AG04449 (cell line): ENCODE data around the gene ADRA2C.

Experiments
- CTCF ChIA-PET: fragments of 350-600 bp; formaldehyde crosslinking; extraction: SDS; loops from one replicate; lab custom pipeline; 2021; ENCODE audit warnings: antibody characterized with exemption; lab: Yijun Ruan, JAX
- POLR2A ChIA-PET: fragments of 400-600, 350-600 bp; formaldehyde crosslinking; extraction: SDS; loops from one replicate; lab custom pipeline; 2020; ENCODE audit warnings: antibody characterized with exemption, inconsistent platforms; lab: Yijun Ruan, JAX
- DNase-seq: peaks from one replicate; pipeline ENCODE4 v3.0.0-alpha.2; 2010; ENCODE audit warnings: low read depth, low spot score
- H3K4me3 ChIP-seq: 2 replicates; pipeline ENCODE4 v1.5.1; 2011; ENCODE audit warnings: low read depth, mild to moderate bottlenecking, control low read depth, low read length
- TF ChIP-seq, protein P1 (sequence below): IDR thresholded peaks from one replicate; pipeline ENCODE4 v1.5.1; 2011; ENCODE audit warnings: mild to moderate bottlenecking, moderate library complexity, low read length, control low read depth, inconsistent platforms; ENCODE audit not compliant: insufficient read depth; ENCODE audit errors: missing control alignments

Gene ADRA2C

DNA sequence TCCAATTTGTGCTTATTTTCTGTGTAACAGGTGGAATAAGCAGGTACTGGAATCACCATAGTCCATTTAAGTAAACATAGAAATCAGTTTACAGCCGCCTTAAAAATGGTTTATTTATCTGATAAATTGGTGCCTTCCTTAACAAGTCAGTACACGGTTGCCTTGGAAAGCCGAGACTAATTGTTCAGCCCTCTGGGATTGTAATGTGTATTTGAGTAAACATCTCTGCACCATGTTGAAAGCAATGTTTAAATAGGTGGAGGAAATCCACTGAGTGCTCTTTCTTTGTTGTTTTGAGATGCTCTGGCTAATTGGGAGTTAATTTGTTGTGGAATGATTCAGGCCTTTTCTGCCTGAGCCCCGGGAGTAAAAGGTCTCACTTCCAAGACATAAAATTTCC is 45.7 kb upstream of the ADRA2C start:
- CTCF ChIA-PET: no interaction called here
- TF ChIP-seq, protein P1, sequence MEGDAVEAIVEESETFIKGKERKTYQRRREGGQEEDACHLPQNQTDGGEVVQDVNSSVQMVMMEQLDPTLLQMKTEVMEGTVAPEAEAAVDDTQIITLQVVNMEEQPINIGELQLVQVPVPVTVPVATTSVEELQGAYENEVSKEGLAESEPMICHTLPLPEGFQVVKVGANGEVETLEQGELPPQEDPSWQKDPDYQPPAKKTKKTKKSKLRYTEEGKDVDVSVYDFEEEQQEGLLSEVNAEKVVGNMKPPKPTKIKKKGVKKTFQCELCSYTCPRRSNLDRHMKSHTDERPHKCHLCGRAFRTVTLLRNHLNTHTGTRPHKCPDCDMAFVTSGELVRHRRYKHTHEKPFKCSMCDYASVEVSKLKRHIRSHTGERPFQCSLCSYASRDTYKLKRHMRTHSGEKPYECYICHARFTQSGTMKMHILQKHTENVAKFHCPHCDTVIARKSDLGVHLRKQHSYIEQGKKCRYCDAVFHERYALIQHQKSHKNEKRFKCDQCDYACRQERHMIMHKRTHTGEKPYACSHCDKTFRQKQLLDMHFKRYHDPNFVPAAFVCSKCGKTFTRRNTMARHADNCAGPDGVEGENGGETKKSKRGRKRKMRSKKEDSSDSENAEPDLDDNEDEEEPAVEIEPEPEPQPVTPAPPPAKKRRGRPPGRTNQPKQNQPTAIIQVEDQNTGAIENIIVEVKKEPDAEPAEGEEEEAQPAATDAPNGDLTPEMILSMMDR: no peak
- H3K4me3 ChIP-seq: no peak overlapping the region
- POLR2A ChIA-PET: no interaction called here
- DNase-seq: no peak

DNA sequence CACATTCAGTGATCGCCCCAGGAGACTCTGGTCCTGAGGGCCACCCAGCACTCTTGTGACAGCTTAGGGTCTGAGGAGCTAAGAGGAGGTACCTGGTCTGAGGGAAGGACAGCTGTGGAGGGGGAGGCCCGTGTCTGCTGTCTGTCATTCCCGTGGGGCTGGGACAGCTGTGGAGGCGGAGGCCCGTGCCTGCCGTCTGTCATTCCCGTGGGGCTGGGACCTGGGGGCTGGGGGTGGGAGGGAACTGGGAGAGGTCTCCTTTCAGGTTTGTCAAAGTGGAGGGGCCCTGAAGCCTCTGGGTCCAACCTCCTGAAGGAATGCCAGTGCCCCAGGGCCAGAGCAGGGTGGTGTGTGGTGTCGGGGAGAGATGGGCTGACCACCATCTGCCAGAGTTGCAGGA is 45.0 kb upstream of the ADRA2C start:
- CTCF ChIA-PET: no interaction called here
- DNase-seq: no peak
- no peak overlapping the region for H3K4me3 ChIP-seq
- TF ChIP-seq, protein P1: no peak
- POLR2A ChIA-PET: no interaction called here

DNA sequence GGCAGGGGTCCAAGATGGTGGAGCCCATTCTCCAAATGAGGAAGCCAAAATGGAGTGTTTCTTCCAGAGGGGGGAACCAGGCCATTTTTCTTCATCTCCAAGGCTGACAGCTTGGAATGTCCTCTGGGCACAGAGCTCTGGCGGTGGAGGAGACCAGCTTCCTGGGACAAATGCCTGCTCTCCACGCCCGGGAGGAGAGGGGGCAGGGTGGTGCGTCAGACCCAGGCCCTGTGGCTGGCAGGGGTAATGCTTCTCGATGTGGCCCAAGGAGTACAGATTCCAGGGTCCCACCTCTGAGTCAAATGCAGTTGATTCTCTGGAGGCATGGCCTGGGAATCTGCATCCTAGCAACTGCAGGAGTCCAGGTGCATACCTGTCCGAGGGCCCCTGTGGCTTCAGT is 44.6 kb upstream of the ADRA2C start:
- no peak for DNase-seq
- CTCF ChIA-PET: no interaction called here
- no peak overlapping the region for H3K4me3 ChIP-seq
- TF ChIP-seq, protein P1: no peak
- POLR2A ChIA-PET: no interaction called here

DNA sequence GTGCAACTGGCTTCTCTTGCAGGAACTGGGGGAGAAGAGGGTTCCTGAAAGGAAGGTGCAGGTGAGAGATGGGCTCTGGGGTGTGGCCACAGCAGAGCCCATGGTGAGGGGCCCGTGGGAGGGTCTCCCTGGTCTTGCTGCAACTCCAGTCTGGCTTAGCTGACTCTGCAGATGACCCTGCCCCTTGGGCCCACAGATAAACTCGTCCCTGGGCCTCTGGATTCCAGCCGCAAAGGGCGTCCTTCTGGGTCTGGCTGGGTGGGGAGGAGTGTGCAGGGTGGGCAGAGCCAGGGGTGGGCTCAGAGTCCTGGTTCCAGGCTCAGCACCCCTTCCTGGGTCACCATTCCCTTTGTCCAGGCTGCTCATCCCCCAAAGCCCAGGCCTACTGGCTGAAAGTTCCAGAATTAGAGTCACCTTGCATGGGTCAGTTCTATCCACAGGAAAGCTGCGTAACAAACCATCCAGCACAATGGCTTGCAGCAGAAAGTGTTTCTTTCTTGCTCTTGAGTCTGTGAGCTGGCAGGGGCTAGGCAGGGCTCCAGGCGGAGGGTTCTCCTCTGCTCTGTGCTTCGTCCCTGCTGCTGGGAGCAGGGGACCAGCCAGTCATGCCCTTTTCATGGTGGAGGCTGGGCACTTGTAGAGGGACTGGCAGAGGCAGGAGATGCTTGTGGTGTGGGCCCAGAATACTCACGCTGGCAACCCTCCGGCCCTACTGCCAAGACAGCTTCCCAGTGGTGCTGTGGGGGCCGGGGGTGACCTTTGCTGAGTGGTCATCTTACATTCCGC is 43.5 kb upstream of the ADRA2C start:
- ChIA-PET CTCF (no interaction called here), POLR2A (no interaction called here)
- DNase-seq: no peak
- TF ChIP-seq, protein P1: no peak
- H3K4me3 ChIP-seq: no peak overlapping the region

DNA sequence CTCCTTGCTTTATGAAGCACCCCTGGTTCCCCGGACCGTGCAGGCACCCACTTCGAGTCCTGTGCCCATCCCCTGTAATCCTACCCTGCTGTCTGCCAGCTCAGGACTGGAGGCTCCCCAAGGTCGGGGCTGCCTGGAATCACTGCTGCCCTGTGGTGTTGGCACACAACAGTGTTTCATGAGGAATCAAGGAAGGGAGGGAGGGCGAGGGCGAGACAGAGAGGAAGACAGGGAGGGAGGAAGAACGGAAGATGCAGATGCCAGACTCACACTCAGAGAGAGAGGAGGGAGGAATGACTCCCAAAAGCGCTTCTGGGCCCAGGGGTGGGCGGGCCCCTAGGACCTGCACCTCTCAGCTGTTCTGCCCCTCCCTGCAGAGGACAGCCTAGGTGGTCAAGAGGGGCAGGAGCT is 42.9 kb upstream of the ADRA2C start:
- ChIA-PET CTCF (no interaction called here), POLR2A (no interaction called here)
- no peak overlapping the region for H3K4me3 ChIP-seq
- no peak for DNase-seq
- TF ChIP-seq, protein P1: no peak

DNA sequence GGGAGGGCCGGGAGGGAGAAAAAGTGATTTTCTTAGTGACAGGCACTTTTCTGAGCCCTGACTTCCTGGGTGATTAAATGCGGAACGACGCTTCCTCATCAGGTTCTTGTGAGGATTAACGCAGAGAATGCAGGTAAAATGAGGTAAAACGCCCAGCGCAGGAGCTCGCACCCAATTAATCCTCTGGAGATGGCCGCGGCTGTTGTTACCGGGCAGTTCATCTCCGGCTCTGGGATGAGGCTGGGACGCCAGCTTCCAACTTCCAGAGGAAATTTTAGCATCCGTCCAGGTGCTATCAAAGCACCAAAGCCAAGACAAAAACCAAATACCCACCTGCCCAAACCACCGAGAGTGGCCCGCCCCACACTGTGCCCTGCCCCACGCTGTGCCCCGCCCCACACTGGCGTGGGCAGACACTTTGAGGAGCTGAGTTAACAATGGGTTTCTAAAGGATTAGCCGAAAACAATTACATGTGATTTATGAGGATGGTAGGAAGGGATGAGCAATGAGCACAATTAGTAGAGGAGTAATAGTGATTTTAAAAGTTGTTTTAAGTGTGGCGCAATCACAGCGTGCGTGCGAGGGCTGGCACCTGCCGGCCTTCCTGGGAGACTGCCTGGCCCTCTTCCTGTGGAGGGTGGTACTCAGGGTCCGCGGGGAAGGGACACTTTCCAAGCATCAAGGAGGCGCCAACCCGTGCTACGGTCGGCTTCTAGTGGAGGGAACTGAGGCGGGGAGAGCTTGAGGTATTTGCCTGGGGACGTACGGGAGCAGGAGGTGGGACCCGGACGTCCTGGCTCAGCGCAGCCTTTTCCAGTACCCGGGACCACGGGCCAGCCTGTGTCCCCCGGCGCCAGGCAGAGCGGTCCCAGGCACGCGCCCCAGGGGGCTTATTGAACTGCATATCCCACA is 41.6 kb upstream of the ADRA2C start:
- TF ChIP-seq, protein P1: no peak
- DNase-seq: no peak
- CTCF ChIA-PET: no interaction called here
- no peak overlapping the region for H3K4me3 ChIP-seq
- POLR2A ChIA-PET: no interaction called here
